Stimulated activated CD4-positive, alpha-beta T cell treated with anti-CD3 and anti-CD28 coated beads, Interleukin-1b, Interleukin-23, amount 100 ng/mL, for 24 hours (primary cell): ENCODE results near the gene LCE6A.

ENCODE experiments used
- DNase-seq, 4 experiments: peaks; one replicate each; pipeline ENCODE4 v3.0.0-alpha.2; 2020; ENCODE audit warnings: low read depth in 4 of 4, low spot score in 1 of 4

Gene LCE6A, protein sequence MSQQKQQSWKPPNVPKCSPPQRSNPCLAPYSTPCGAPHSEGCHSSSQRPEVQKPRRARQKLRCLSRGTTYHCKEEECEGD

GRCh38 chr1:152842556-152842955, at the start of gene LCE6A:
TSS of gene LCE6A (plus strand) at chr1:152842856. CDS start at chr1:152843521, 665 bp downstream.
- no peak for DNase-seq

DNA sequence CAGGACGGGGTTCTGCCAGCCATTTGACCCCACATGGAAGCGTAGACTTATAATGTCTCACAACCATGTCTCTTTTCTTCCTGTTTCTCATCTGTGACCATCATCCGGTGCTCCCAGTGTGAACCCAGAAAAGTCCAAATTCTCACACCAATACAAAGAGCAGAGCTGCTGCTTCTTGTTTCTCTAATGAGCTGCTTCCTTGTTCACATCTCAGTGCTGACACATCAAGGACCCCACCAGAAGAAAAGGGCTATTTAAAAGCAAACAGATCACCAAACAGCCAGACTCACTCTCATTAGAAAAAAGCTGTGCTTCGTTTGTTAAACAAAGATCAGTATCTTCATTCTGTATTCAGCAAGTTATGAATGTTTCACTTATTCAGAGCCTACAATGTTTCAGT, 47.0 kb upstream of the LCE6A start:
- no peak for DNase-seq

- DNase-seq, result no peak
Measured at GRCh38 chr1:152796421-152796820, 46.2 kb upstream of the LCE6A start, which contains the start of gene LCE1D. TSS of gene LCE1D (plus strand) at chr1:152796721. CDS start at chr1:152797795, 1,074 bp downstream.

GRCh38 chr1:152801333-152801732, 41.3 kb upstream of the LCE6A start:
- no peak for DNase-seq

- DNase-seq, result no peak
Measured at GRCh38 chr1:152806576-152806975, 36.1 kb upstream of the LCE6A start, which contains the start of gene LCE1C. TSS of gene LCE1C (minus strand) at chr1:152806651. CDS start at chr1:152805478, 1,173 bp downstream.

DNA sequence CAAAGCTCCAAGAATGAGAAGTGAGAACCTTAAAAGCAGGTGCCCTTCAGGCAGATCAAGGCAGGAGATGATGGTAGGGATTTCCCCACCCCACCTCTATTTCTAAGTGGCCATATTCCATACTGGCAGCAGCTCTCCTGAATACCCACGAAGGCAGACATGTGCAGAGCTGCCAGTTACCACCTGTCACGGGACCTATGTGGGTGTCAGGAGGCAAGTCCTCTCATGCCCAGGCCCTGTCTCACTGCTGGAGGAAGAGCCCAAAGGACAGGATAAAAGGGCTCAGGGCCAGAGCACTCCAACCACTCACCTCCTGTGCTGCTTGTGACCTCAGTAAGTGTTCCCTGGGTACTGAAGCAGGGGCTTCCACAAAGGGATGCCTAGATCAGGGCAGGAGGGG, 31.6 kb upstream of the LCE6A start:
- no peak for DNase-seq

- DNase-seq, result no peak
Measured at GRCh38 chr1:152811671-152812070, 31.0 kb upstream of the LCE6A start, which contains the start of gene LCE1B. TSS of gene LCE1B (plus strand) at chr1:152811971. CDS start at chr1:152812447, 476 bp downstream.

DNA sequence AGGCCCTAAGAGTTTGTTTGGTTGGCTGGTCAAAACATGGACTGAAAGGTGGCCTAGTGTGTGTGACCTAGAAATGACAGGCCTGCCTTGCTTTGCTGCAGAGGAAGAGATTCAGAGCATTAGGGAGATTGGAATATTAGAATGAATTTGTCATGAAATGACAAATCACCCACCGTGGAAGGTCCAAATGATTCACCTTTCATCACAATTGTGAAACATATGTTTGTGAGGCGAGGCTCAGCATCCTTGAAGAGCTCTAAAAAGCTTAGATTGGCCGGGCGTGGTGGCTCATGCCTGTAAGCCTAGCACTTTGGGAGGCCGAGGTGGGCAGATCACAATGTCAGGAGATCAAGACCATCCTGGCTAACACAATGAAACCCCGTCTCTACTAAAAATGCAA, 25.3 kb upstream of the LCE6A start:
- no peak for DNase-seq

DNA sequence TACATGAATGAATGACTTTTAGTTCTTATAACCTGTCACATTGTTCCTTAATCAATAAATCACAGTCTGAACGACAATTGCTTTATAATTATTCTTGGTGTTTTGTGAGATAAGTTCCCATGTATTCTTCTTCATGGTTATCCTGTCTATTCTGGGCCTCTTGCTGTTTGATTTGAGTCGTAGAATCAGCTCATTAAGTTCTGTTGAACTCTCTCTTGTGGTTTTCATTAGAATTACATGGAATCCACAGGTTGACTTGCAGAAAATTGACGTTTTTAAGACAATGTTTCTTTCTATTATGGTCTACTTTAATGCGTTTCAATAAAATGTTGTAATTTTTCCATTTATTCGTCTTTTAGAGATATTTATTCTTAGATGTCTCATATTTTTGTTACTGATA, 19.4 kb upstream of the LCE6A start:
- no peak for DNase-seq

DNA sequence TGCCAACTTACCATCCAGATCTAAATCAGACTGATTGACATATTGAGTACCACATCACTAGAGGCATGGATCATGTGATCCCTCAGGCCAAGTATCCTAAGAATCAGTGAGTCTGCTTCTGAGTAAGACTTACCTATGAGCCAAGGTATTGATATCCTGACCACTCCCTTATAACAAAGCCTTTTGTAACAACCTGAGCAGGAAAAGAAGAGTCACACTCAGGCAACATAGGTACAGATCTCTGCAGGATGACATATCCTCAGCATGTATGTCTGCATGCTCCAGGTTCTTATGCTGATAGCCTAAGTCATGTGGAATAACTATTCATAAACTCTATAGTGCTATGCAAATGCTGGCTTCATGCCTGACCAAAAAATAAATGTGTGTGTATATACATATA, 17.7 kb upstream of the LCE6A start:
- DNase-seq, result no peak

GRCh38 chr1:152827173-152827572, 15.5 kb upstream of the LCE6A start, which contains the start of gene LCE1A:
TSS of gene LCE1A (plus strand) at chr1:152827473. CDS start at chr1:152827473, 0 bp downstream.
- DNase-seq, result no peak

DNA sequence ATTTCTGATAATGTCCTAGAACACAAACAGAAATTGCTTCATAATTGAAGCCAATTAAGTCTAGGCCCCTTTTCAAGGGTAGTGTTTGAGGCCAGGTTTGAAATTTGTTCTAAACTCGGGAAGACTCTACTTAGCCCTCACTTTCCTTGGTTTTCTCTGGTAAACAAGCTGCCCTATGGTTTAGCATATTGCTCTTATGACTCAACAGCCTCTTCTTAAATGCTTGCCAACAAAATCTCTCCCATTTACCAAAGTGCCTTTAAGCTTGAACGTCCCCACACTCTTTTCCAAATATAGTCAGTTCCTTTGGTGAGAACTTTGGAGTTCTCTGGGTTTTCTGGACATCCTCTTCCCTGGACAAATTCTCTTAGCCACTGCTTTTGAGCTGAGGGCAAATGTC, 5.8 kb upstream of the LCE6A start:
- DNase-seq, result no peak

GRCh38 chr1:152855661-152856060, 13.0 kb downstream of the LCE6A start:
- no peak for DNase-seq

GRCh38 chr1:152858062-152858461, 15.4 kb downstream of the LCE6A start:
- no peak for DNase-seq

DNA sequence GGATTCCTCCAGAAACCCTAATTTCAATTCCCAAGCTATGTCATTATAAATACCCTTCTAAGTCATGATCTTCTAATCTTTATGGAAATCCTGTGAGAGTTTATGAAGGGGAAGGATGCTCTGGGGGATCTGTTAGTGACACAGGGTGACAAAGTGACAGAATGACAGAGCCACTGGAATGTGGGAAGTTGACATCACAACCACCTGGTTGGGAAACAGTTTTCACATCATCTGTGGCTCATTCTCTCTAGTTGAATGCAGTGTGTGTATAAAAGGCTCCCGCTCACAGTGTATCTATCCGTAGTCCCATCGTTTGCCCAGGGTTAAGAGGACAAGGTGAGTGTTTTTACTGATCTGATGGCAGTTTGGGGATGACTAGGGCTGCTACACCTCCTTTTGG, 17.0 kb downstream of the LCE6A start, which contains the start of gene LCE7A:
Gene LCE7A (plus strand): TSS at position 301 of the 400 bp plus-strand sequence. CDS start 702 bp downstream, outside the sequence.
- no peak for DNase-seq

- no peak for DNase-seq
Measured at GRCh38 chr1:152860129-152860528, 17.5 kb downstream of the LCE6A start.

DNA sequence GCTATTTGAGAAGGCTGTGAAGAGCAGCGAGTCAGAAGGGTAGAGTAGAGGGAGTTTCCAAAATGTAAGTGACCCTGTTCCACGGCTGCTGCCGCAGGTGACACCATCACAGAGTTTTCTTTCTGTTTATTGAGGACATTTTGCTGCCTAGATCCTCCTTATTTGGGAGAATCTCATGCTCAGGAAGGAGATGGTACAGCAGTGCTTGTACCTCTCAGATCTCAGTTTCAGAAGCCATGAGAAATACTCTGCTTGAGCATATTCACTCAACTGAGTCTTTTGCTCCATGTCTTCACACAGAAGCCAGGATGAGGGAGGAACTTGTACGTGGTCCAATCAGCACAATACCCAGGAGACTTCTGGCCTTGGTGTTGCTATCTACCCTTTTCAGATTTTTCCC, 18.7 kb downstream of the LCE6A start:
- DNase-seq, result no peak

- DNase-seq, result no peak
Measured at GRCh38 chr1:152864443-152864842, 21.8 kb downstream of the LCE6A start.

GRCh38 chr1:152866321-152866720, 23.7 kb downstream of the LCE6A start:
- no peak for DNase-seq

DNA sequence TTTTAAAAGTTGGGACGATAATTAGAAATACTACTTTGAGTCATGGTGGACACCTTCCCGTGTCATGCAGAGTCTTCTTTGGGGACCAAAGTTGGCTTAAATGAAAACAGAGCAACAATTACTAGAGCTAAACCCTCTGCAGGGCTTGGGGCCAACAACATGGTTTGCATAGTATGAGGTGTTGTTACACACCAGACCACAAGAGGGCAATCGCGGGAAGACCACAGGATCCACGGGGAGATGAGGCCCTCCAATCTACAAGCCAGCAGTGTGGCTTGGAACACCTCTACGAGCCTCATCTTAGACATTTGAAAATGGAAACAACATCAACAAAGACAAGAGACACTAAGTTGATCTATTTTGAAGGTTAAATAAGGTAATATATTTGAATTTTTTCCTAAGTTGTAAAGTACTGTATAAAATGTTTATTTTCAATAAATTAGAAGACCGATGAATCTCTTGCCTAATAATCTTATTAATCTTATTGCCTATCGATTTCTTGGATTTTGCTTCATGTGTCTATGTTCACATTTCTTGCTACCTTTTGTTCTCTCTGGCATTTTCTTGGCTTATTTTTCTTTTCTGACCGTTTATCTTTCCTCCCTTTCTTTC, 27.3 kb downstream of the LCE6A start:
- peak; percentile 19 to 47 (median 39) for DNase-seq

DNA sequence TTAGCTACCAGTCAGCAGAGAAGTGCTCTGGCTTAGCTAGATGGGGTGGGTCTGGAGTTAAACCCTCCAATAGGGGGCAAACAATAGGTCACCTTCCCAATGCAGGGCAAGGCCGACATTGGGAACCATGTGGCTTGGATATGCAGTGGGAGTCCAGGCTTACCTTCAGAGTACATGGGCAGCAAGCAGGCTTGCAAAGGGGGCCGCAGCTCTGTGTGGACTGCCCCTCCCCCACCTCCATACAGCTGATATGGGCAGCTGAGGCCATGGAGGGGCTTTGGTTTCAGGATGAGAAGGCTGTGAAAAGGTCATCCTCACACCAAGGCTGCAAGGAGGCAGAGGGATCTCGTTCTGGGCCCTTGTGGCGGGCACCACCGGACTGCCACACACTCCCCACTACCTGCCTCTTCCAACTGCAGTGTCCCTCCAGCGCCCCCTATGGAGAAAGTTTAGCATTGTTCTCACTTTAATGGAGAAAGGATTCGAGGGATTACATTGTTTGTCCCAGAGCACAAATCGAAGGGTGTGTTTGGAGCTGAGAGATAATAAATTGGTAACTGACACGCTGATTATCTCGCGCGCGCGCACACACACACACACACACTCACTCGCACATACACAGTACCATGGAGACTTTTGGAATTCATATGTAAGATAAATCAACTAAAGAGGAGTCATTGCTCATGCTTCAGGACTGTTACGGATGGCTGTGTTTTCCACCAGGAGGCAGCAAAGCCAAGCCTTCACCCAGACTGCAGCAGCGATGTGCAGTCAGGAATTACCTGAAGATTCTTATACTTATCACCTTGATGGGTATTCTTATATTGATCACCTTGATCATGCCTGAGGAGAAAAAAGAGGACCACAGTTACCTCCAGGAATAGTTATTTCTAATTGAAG, 28.4 kb downstream of the LCE6A start:
- no peak for DNase-seq

DNA sequence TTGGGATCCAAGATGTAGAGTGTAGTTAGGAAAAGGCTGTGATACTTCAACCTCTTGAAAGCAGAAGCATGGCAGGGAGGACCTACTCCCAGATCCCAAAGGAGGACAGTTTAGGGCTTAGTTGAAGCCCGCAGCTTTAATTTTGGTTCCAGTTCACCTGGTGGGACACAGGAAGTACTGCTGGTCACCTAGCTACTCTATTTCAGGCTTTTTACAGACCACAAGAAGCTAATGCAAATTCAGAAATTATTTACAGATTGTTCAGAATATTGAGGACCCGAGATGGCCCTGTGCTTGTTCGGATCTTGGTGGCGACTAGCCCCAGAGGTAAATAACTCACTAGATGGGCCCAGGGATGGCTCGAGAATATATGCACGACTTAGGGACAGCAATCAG, 29.1 kb downstream of the LCE6A start:
- no peak for DNase-seq
